Smooth muscle cell (in vitro differentiated cells): ENCODE results near the gene HSPB9. TPM values are rescaled to one million over a fixed set of nuclear protein-coding genes. Genes with fewer than 3 reads are reported as not detected.

Experiments used
- DNase-seq: peaks from one replicate; lab custom pipeline; 2025; ENCODE audit not compliant: unreplicated experiment; lab: John Stamatoyannopoulos, UW
- H2AFZ ChIP-seq: fragments of 200-600 bp; sonication (generic); 2 replicates; pipeline ENCODE4 v1.6.0; 2016; ENCODE audit warnings: antibody characterized with exemption, low read depth, mild to moderate bottlenecking
- H3F3A ChIP-seq: fragments of 200-600 bp; sonication (generic); 2 replicates; pipeline ENCODE4 v1.6.0; 2017; ENCODE audit warnings: antibody characterized with exemption, low read depth
- H3K27ac ChIP-seq: fragments of 200-600 bp; sonication (generic); 2 replicates; pipeline ENCODE4 v1.5.1; 2016; ENCODE audit warnings: low read depth, mild to moderate bottlenecking
- H3K27me3 ChIP-seq: fragments of 200-600 bp; sonication (generic); 2 replicates; pipeline ENCODE4 v1.6.1; 2016; ENCODE audit warnings: low read depth, mild to moderate bottlenecking
- H3K36me3 ChIP-seq: fragments of 200-600 bp; sonication (generic); 2 replicates; pipeline ENCODE4 v1.5.1; 2016; ENCODE audit warnings: low read depth
- H3K4me1 ChIP-seq: fragments of 200-600 bp; sonication (generic); 2 replicates; pipeline ENCODE4 v1.5.1; 2016; ENCODE audit warnings: low read depth
- H3K4me2 ChIP-seq: fragments of 200-600 bp; sonication (generic); 2 replicates; pipeline ENCODE4 v1.6.0; 2016; ENCODE audit warnings: mild to moderate bottlenecking
- H3K4me3 ChIP-seq: fragments of 200-600 bp; sonication (generic); 2 replicates; pipeline ENCODE4 v1.5.1; 2016; ENCODE audit warnings: mild to moderate bottlenecking
- H3K79me2 ChIP-seq: fragments of 200-600 bp; sonication (generic); 2 replicates; pipeline ENCODE4 v1.6.0; 2016; ENCODE audit warnings: low read depth, mild to moderate bottlenecking
- H3K9ac ChIP-seq: fragments of 200-600 bp; sonication (generic); 2 replicates; pipeline ENCODE4 v1.6.0; 2016; ENCODE audit warnings: low read depth
- H3K9me3 ChIP-seq: fragments of 200-600 bp; sonication (generic); replicated peaks from 2 replicates; pipeline ENCODE4 v1.5.1; 2016; ENCODE audit warnings: low read depth
- H4K20me1 ChIP-seq: fragments of 200-600 bp; sonication (generic); 2 replicates; pipeline ENCODE4 v1.6.0; 2016; ENCODE audit warnings: low read depth
- WGBS: methylation state at CpG from one replicate; pipeline ENCODE4 v1.1.7; 2016; ENCODE audit warnings: low lambda C conversion rate; 5-methylcytosine and 5-hydroxymethylcytosine counted together
- polyA plus RNA-seq: library from polyadenylated mRNA; unstranded; fragments of >200 nt; fragmentation: Nextera tagmentation; extraction: Ambion mirVana; gene quantifications from 2 replicates; pipeline ENCODE4 v1.2.1, GENCODE V29; 2016
- total RNA-seq: library from RNA; depleted of rRNA; stranded (reverse); fragments of >200 nt; gene quantifications from 2 replicates; pipeline ENCODE4 v1.2.3, GENCODE V29; 2014
- TF ChIP-seq, protein P1 (sequence below): fragments of 200-600 bp; sonication (generic); IDR thresholded peaks from 2 replicates; pipeline ENCODE4 v1.5.1; 2017; ENCODE audit warnings: borderline replicate concordance, mild to moderate bottlenecking, antibody characterized with exemption; ENCODE audit not compliant: insufficient read depth, poor library complexity, severe bottlenecking

The HSPB9 gene
- total and polyA plus RNA-seq, 2 experiments from 2014 or later, result 0.39 TPM; not detected in 1

DNA sequence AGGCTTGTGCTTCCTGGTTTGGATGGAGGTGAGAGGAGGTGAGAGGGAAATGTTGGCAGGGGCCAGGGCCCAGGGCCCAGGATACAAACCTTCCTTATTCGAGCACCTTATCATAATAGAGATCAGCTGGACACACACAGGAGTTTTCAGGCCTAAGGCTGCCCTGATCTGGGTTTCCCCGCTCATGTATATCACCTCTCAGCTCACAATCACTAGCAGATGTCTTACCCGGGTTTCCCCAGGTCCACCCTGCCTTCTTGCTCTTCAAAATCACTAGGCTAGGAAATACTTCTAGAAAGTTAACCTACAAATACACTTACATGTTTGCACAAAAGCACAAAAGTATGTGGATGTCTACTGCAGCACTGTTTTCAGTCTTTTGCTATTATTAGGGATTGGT, 4.2 kb downstream of the HSPB9 start:
- TF ChIP-seq, protein P1, sequence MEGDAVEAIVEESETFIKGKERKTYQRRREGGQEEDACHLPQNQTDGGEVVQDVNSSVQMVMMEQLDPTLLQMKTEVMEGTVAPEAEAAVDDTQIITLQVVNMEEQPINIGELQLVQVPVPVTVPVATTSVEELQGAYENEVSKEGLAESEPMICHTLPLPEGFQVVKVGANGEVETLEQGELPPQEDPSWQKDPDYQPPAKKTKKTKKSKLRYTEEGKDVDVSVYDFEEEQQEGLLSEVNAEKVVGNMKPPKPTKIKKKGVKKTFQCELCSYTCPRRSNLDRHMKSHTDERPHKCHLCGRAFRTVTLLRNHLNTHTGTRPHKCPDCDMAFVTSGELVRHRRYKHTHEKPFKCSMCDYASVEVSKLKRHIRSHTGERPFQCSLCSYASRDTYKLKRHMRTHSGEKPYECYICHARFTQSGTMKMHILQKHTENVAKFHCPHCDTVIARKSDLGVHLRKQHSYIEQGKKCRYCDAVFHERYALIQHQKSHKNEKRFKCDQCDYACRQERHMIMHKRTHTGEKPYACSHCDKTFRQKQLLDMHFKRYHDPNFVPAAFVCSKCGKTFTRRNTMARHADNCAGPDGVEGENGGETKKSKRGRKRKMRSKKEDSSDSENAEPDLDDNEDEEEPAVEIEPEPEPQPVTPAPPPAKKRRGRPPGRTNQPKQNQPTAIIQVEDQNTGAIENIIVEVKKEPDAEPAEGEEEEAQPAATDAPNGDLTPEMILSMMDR, result no peak
- H3K36me3 ChIP-seq, result no peaks in the 10 kb centered on the region

DNA sequence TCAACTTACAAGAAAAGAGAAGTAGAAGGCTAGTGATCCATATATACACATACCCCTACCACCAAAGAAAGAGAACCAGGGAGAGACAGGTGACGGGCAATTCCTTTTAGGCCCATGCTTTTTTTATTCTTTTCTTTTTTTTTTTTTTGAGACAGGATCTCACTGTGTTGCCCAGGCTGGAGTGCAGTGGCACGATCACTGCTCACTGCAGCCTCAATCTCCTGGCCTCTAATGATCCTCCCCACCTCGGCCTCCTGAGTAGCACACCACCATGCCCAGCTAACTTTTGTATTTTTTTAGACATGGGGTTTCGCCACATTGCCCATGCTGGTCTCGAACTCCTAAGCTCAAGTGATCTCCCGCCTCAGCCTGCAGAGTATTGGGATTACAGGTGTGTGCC, 4.8 kb downstream of the HSPB9 start:
- H3K4me2 ChIP-seq, result no peak overlapping the region
- H3K79me2 ChIP-seq, result peaks cover 19% of the 10 kb centered on the region
- H3K9ac ChIP-seq, result no peak overlapping the region
- no peaks in the 10 kb centered on the region for H3K27me3 ChIP-seq
- no peaks in the 10 kb centered on the region for H3K9me3 ChIP-seq
- H3K27ac ChIP-seq, result no peak overlapping the region
- H3K4me3 ChIP-seq, result no peak overlapping the region
- H4K20me1 ChIP-seq, result peaks cover 34% of the 10 kb centered on the region
- TF ChIP-seq, protein P1, result no peak
- peaks cover 2% of the 10 kb centered on the region for H3K4me1 ChIP-seq
- H3K36me3 ChIP-seq, result no peaks in the 10 kb centered on the region
- DNase-seq, result no peak
- H2AFZ ChIP-seq, result no peak overlapping the region
- 98% methylated on average over 6 of the region's 6 CpGs for WGBS
- no peaks in the 10 kb centered on the region for H3F3A ChIP-seq

More for the DNA sequence above, 4.2 kb downstream of the HSPB9 start:
- Histone ChIP-seq H3K4me1 (peaks cover 3% of the 10 kb centered on the region), H4K20me1 (peaks cover 28% of the 10 kb centered on the region), H3K9me3 (no peaks in the 10 kb centered on the region), H3K27me3 (no peaks in the 10 kb centered on the region), H3K79me2 (peaks cover 17% of the 10 kb centered on the region), H3K27ac (no peak overlapping the region), H3K4me2 (no peak overlapping the region), H3K4me3 (no peak overlapping the region), H3K9ac (no peak overlapping the region), H2AFZ (no peak overlapping the region), H3F3A (no peaks in the 10 kb centered on the region)
- no peak for DNase-seq
- 97% methylated on average over 3 of the region's 3 CpGs for WGBS

DNA sequence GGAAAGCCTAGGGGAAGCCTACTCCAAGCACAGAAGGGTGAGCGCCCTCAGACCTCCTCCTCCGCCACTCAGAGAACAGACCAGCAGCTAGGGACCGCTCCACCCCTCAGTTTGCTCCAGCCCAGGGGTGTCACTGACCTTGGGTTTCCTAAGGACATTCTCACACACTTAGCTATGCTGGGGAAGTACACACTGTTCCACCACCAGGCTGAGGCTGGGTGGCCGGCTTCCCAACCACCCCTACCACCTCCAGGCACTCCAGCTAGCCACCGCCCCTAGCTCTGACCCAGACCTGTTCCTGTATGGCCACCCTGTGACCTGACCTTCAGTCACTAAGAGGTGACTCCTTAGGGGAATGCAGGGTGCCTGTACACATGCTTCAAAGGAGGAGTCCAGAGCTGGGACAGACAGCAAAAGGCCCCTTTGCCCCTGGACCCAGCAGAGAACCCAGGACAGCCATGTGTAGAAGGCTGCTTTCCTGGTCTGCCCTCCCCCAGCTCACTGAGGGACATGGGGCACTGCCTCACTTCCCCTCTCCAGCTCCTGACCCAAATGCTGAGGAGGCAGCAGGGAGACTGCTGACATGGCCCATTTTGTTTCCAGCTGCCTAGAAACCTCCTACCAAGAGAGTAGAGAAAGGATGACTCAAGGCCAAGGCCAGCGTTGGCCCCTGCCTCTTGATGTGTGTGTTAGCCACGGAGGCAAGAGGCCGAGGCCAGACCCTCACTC, 6.7 kb downstream of the HSPB9 start:
- Histone ChIP-seq H3K27me3 (no peaks in the 10 kb centered on the region), H3K9ac (no peak overlapping the region), H3K4me1 (peaks cover 8% of the 10 kb centered on the region), H3K4me2 (no peak overlapping the region), H3K4me3 (no peak overlapping the region), H3F3A (peaks cover 7% of the 10 kb centered on the region), H3K27ac (no peak overlapping the region), H3K9me3 (no peaks in the 10 kb centered on the region), H3K79me2 (peaks cover 26% of the 10 kb centered on the region), H2AFZ (no peak overlapping the region), H4K20me1 (peaks cover 52% of the 10 kb centered on the region), H3K36me3 (no peaks in the 10 kb centered on the region)
- TF ChIP-seq, protein P1, result no peak
- WGBS, result 97% methylated on average over 8 of the region's 8 CpGs
- DNase-seq, result no peak
